ENCODE results near the gene PIWIL4.
A peak's percentile ranks its signal among the peaks of the same experiment; 100 is the strongest.

- TF ChIP-seq BCL11A (IDR thresholded peaks at IDR 0.05; ENCODE audit: low read depth in 2 of 2, low read length in 2 of 2): no peak
- no peak for TF ChIP-seq ATF3 (IDR thresholded peaks at IDR 0.05; ENCODE audit: insufficient read depth, low read depth, low read length)
- TF ChIP-seq CTCF (IDR thresholded peaks at IDR 0.05; ENCODE audit: control extremely low read depth in 1 of 3, insufficient read depth in 1 of 3, low read depth in 1 of 3, low read length in 3 of 3): no peak
- no peak for TF ChIP-seq MAFK (IDR thresholded peaks at IDR 0.05; ENCODE audit: low read depth, low read length)
- no peak for TF ChIP-seq JUN (IDR thresholded peaks at IDR 0.05; ENCODE audit: low read depth, low read length)
- TF ChIP-seq CBX5 (IDR thresholded peaks at IDR 0.05; ENCODE audit: low read depth, low read length): no peak
- TF ChIP-seq CHD1 (IDR thresholded peaks at IDR 0.05; ENCODE audit: low read depth, low read length): 0 out of 2 replicates have a peak, but pooled peaks have one; percentile 14
- TF ChIP-seq SIN3A (conservative IDR thresholded peaks at IDR 0.05 in 1 of 2, IDR thresholded peaks at IDR 0.05 in 1 of 2; ENCODE audit: low read depth in 1 of 2, low read length in 2 of 2): peak in 1 of 2 experiments; percentile 51; a peak in 1 of 4 replicates
- TF ChIP-seq CHD2 (IDR thresholded peaks at IDR 0.05; ENCODE audit: low read length): 0 out of 2 replicates have a peak, but pooled peaks have one; percentile 13
- no peak for TF ChIP-seq YY1 (IDR thresholded peaks at IDR 0.05; ENCODE audit: low read depth, low read length)
Measured at GRCh38 chr11:94649964-94650623, 82.9 kb downstream of the PIWIL4 start.
